Kidney (tissue), 14 donors: ENCODE results near the gene RPN1. TPM values are rescaled to one million over a fixed set of nuclear protein-coding genes. Genes with fewer than 3 reads are reported as not detected.
A peak's percentile ranks its signal among the peaks of the same experiment; 100 is the strongest.

Source experiments
- DNase-seq, 5 donors: peaks; one replicate each; pipeline ENCODE4 v3.0.0-alpha.2; 2013 to 2020
- FAIRE-seq: peaks from 2 replicates; lab custom pipeline; 2012; peaks lifted over from hg19 to GRCh38; lab: Jason Lieb, UNC
- H3K27ac ChIP-seq, 2 donors: one replicate each; pipeline ENCODE4 v1.7.0; 2013; ENCODE audit warnings: low read depth in 2 of 2, low read length in 2 of 2, inconsistent platforms in 1 of 2
- H3K27me3 ChIP-seq: one replicate; pipeline ENCODE4 v1.7.1; 2013; ENCODE audit warnings: low read length, inconsistent platforms; ENCODE audit not compliant: control insufficient read depth, insufficient read depth
- H3K36me3 ChIP-seq, 3 donors: one replicate each; pipeline versions ENCODE4 v1.7.0 to v1.7.1; 2013; ENCODE audit warnings: low read length in 3 of 3, control low read depth in 1 of 3, inconsistent platforms in 1 of 3; ENCODE audit not compliant: insufficient read depth in 3 of 3, control insufficient read depth in 2 of 3
- H3K4me1 ChIP-seq, 3 donors: one replicate each; pipeline versions ENCODE4 v1.7.0 to v1.7.1; 2013; ENCODE audit warnings: low read length in 3 of 3, inconsistent platforms in 1 of 3, low read depth in 1 of 3; ENCODE audit not compliant: control insufficient read depth in 2 of 3, insufficient read depth in 2 of 3
- H3K4me3 ChIP-seq, 3 donors: one replicate each; pipeline versions ENCODE4 v1.7.0 to v1.8.1; 2013; ENCODE audit warnings: low read length in 3 of 3, control low read depth in 1 of 3, inconsistent platforms in 1 of 3
- H3K9ac ChIP-seq, 3 donors: one replicate each; pipeline versions ENCODE4 v1.7.0 to v1.7.1; 2013; ENCODE audit warnings: low read length in 3 of 3, control low read depth in 1 of 3, inconsistent platforms in 1 of 3
- H3K9me3 ChIP-seq, 3 donors: one replicate each; pipeline versions ENCODE4 v1.7.0 to v1.7.1; 2013; ENCODE audit warnings: low read length in 3 of 3, control low read depth in 1 of 3, inconsistent platforms in 1 of 3; ENCODE audit not compliant: control insufficient read depth in 2 of 3, insufficient read depth in 1 of 3
- intact Hi-C: fragments of 100-400 bp; cut with DNase I; formaldehyde crosslinking; loops from one replicate; pipeline ENCODE4 v1.11.1; 2022
- polyA plus RNA-seq: library from polyadenylated mRNA; stranded (reverse); fragments of 350-450 nt; fragmentation: Illumina TruSeq; extraction: RNeasy Lipid Tissue Mini Kit (QIAGEN cat#74804); gene quantifications from one replicate; pipeline ENCODE4 v1.2.3, GENCODE V29; 2014; ENCODE audit warnings: low read depth, low replicate concordance; ENCODE audit not compliant: insufficient read depth
- total RNA-seq: library from RNA; stranded (reverse); fragmentation: NEBNext Ultra II Directional; extraction: Animal tissue kit (Norgen Biotek cat#: 25700); gene quantifications from one replicate; pipeline ENCODE4 v1.2.1, GENCODE V29; 2021
- TF ChIP-seq, protein P1 (sequence below): IDR thresholded peaks from 3 replicates; pipeline ENCODE4 v1.5.1; 2012; ENCODE audit warnings: mild to moderate bottlenecking, moderate library complexity, borderline replicate concordance; ENCODE audit not compliant: insufficient read depth; ENCODE audit errors: extremely low read depth
- donor health status: control.
- donor health status: control.
- donor health status: control.
- donor health status: control.
- donor health status: control.
- donor health status: DM: yes; HTN: yes; CAD: no.
- donor health status: Normal renal cell carcinoma (clear cell type).

RPN1 gene
- total and polyA plus RNA-seq, 2 donors from 2014 or later = 192 to 234 TPM

DNA sequence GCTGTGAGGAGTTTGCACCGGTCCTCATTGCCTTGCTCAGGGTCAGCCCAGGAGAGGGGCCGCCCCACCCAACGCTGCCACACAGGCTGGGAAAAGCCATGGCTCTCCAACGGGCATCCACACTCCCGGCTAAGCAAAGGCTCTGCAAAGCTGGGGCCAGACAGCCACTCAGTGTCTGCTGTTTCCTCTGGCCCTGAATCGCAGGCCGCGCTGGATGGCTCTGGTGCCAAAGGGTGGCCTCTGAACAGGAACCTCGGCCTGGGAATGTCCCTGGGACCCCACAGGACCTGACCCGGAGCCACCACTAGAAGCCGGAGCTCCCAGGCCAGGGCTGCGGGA lies 42.9 kb downstream of the RPN1 start:
- FAIRE-seq (no peak), DNase-seq (no peak)
- TF ChIP-seq, protein P1, sequence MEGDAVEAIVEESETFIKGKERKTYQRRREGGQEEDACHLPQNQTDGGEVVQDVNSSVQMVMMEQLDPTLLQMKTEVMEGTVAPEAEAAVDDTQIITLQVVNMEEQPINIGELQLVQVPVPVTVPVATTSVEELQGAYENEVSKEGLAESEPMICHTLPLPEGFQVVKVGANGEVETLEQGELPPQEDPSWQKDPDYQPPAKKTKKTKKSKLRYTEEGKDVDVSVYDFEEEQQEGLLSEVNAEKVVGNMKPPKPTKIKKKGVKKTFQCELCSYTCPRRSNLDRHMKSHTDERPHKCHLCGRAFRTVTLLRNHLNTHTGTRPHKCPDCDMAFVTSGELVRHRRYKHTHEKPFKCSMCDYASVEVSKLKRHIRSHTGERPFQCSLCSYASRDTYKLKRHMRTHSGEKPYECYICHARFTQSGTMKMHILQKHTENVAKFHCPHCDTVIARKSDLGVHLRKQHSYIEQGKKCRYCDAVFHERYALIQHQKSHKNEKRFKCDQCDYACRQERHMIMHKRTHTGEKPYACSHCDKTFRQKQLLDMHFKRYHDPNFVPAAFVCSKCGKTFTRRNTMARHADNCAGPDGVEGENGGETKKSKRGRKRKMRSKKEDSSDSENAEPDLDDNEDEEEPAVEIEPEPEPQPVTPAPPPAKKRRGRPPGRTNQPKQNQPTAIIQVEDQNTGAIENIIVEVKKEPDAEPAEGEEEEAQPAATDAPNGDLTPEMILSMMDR = no peak
- intact Hi-C loops = loop anchor here (5.0 kb wide), 1 partner anchor 180 kb away; no protein-coding TSS in a partner anchor
- H3K27me3 ChIP-seq = no peaks in the 10 kb centered on the region
- H3K4me1 ChIP-seq = peaks cover 0 to 10% (median 0%) of the 10 kb centered on the region in 3 donors
- H3K9me3 ChIP-seq = no peaks in the 10 kb centered on the region
- H3K36me3 ChIP-seq = no peaks in the 10 kb centered on the region
- peak overlapping the region in 2 of 3 donors; percentile 30 to 75 for H3K9ac ChIP-seq
- H3K27ac ChIP-seq = peak overlapping the region; percentile 82 to 93
- H3K4me3 ChIP-seq = peak overlapping the region in 1 of 3 donors; percentile 72

DNA sequence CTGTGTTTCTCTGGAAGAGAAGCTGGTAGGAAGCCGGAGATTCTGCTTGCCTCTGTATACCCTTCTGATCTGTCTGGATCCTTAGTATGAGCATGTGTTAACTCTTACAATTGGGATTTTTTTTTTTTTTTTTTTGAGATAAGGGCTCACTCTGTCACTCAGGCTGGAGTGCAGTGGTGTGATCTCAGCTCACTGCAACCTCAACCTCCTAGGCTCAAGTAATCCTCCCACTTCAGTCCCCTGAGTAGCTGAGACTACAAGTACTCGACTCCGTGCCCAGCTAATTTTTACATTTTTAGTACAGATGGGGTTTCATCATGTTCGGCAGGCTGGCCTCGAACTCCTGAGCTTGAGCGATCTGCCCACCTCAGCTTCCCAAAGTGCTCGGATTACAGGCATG lies 44.5 kb downstream of the RPN1 start:
- TF ChIP-seq, protein P1 = no peak
- intact Hi-C loops = loop anchor here (5.0 kb wide), 1 partner anchor 179 kb away; no protein-coding TSS in a partner anchor
- no peak for FAIRE-seq
- DNase-seq = no peak
- H3K27me3 ChIP-seq = no peaks in the 10 kb centered on the region
- no peaks in the 10 kb centered on the region for H3K9me3 ChIP-seq
- peak overlapping the region in 1 of 3 donors; percentile 51 for H3K9ac ChIP-seq
- no peaks in the 10 kb centered on the region for H3K36me3 ChIP-seq
- peak overlapping the region in 1 of 2 donors; percentile 41 for H3K27ac ChIP-seq
- H3K4me1 ChIP-seq = peaks cover 0 to 10% (median 0%) of the 10 kb centered on the region in 3 donors
- H3K4me3 ChIP-seq = no peak overlapping the region

DNA sequence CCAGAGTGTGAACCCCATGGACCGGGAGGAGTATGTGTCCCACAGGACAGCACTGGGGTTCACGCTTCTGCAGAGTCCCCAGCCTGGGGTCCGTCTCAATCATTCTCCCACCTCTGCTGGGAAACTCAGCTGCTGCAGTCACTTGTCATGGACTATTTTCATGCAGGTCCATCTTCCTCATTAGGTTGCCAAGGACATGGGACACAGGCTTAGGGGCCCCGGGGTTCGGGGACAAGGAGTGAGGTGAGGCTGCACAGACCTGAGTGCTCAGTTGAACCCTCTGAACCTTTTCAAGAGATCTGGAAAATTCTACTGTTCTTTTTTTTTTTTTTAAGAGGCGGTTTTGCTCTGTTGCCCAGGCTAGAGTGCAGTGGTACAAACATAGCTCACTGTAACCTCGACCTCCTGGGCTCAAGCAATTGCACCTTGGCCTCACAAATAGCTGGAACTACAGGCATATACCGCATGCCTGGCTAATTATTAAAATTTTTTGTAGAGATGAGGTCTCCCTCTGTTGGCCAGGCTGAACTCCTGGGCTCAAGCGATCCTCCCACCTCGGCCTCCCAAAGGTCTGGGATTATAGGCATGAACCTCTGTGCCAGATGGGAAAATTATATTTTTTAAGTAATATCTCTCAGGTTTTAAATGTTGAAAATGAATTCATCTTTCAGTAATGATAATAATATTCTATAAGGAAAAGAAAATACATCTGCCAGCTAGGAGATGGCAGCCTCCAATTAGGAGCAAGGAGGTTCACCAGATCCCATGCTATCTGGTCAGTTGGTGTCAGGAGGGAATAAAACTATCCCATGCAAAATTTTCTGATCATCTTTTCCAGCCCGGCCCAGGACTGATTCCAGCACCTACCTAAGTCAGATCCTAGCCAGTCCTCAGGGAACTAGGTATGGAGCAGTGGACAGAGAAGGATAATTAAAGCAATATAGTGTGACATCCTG lies 45.2 kb downstream of the RPN1 start:
- H3K9me3 ChIP-seq = no peaks in the 10 kb centered on the region
- peak overlapping the region in 1 of 3 donors; percentile 51 for H3K9ac ChIP-seq
- intact Hi-C loops = loop anchor here (5.0 kb wide), 1 partner anchor 178 kb away; no protein-coding TSS in a partner anchor
- no peaks in the 10 kb centered on the region for H3K36me3 ChIP-seq
- peaks cover 0 to 10% (median 0%) of the 10 kb centered on the region in 3 donors for H3K4me1 ChIP-seq
- TF ChIP-seq, protein P1 = no peak
- H3K4me3 ChIP-seq = no peak overlapping the region
- DNase-seq (peak in 2 of 5 donors; percentile 27 to 55), FAIRE-seq (peak; percentile 17)
- H3K27ac ChIP-seq = peak overlapping the region; percentile 71 to 79
- H3K27me3 ChIP-seq = no peaks in the 10 kb centered on the region
